HEK293 (cell line): ENCODE results near the gene SLC35D3.
"Not testable (repeated sequence)": the region's sequence is repeated elsewhere in the genome, so short reads cannot be mapped to it uniquely, and the experiment has no call there.

Experiments used
- CTCF ChIA-PET: fragments of 350-600 bp; formaldehyde crosslinking; extraction: SDS; loops from one replicate; lab custom pipeline; 2021; ENCODE audit warnings: antibody characterized with exemption; lab: Yijun Ruan, JAX
- POLR2A ChIA-PET: fragments of 300-600 bp; formaldehyde crosslinking; extraction: SDS; loops from one replicate; lab custom pipeline; 2020; ENCODE audit warnings: antibody characterized with exemption, inconsistent platforms; lab: Yijun Ruan, JAX
- H3K27ac ChIP-seq: fragments of 200-500 bp; sonication (Bioruptor generic); 2 replicates; pipeline ENCODE4 v1.5.1; 2014; ENCODE audit warnings: low read depth, low read length, control low read depth, inconsistent platforms; ENCODE audit errors: extremely low read depth
- H3K36me3 ChIP-seq, 2 experiments: fragments of 200-500 bp in 1 of 2; sonication (Bioruptor generic) in 1 of 2; 1 replicate in 1 of 2; 2 replicates in 1 of 2; pipeline ENCODE4 v1.5.1; 2014 to 2017; ENCODE audit warnings: inconsistent platforms in 2 of 2, low read length in 2 of 2; ENCODE audit not compliant: control insufficient read depth in 2 of 2, insufficient read depth in 1 of 2
- H3K4me1 ChIP-seq: fragments of 200-500 bp; sonication (Bioruptor generic); 2 replicates; pipeline ENCODE4 v1.5.1; 2014; ENCODE audit warnings: mild to moderate bottlenecking, low read length, inconsistent platforms; ENCODE audit not compliant: control insufficient read depth, insufficient read depth
- H3K4me3 ChIP-seq: 2 replicates; pipeline ENCODE4 v1.5.1; 2011; ENCODE audit warnings: low read depth, mild to moderate bottlenecking, control low read depth, low read length, moderate library complexity
- H3K9me3 ChIP-seq: fragments of 200-500 bp; sonication (Bioruptor generic); 2 replicates; pipeline ENCODE4 v1.5.1; 2014; ENCODE audit warnings: low read depth, low read length, inconsistent platforms; ENCODE audit not compliant: control insufficient read depth, insufficient read depth
- ELK4 ChIP-seq: IDR thresholded peaks from 2 replicates; pipeline ENCODE4 v1.6.1; 2011; ENCODE audit warnings: mild to moderate bottlenecking, low read depth, low read length, borderline replicate concordance
- PRDM2 ChIP-seq: fragments of 450-650 bp; formaldehyde crosslinking; IDR thresholded peaks from 2 replicates; pipeline ENCODE4 v1.5.1; 2016; ENCODE audit warnings: missing biosample characterization, missing genetic modification characterization, borderline replicate concordance
- REPIN1 ChIP-seq: fragments of 450-650 bp; formaldehyde crosslinking; IDR thresholded peaks from 2 replicates; pipeline ENCODE4 v1.5.1; 2017; ENCODE audit warnings: missing biosample characterization, missing genetic modification characterization, low read depth
- SALL2 ChIP-seq: fragments of 450-650 bp; formaldehyde crosslinking; IDR thresholded peaks from 2 replicates; pipeline ENCODE4 v1.5.0; 2017; ENCODE audit warnings: missing biosample characterization, mild to moderate bottlenecking, missing genetic modification characterization, borderline replicate concordance
- TCF7L2 ChIP-seq: IDR thresholded peaks from 2 replicates; pipeline ENCODE4 v1.6.1; 2011; ENCODE audit warnings: low read depth, mild to moderate bottlenecking, inconsistent platforms, low read length, moderate library complexity, borderline replicate concordance
- ZBTB8A ChIP-seq: fragments of 450-650 bp; formaldehyde crosslinking; IDR thresholded peaks from 2 replicates; pipeline ENCODE4 v1.5.1; 2016; ENCODE audit warnings: missing biosample characterization, missing genetic modification characterization
- ZNF155 ChIP-seq: fragments of 450-650 bp; formaldehyde crosslinking; IDR thresholded peaks from 2 replicates; pipeline ENCODE4 v1.5.1; 2016; ENCODE audit warnings: missing biosample characterization, missing genetic modification characterization
- ZNF175 ChIP-seq: fragments of 450-650 bp; formaldehyde crosslinking; IDR thresholded peaks from 2 replicates; pipeline ENCODE4 v1.5.1; 2016; ENCODE audit warnings: missing biosample characterization, missing genetic modification characterization
- ZNF433 ChIP-seq: fragments of 450-650 bp; formaldehyde crosslinking; IDR thresholded peaks from 2 replicates; pipeline ENCODE4 v1.5.1; 2016; ENCODE audit warnings: missing biosample characterization, missing genetic modification characterization, low read depth
- ZNF529 ChIP-seq: fragments of 450-650 bp; formaldehyde crosslinking; IDR thresholded peaks from 2 replicates; pipeline ENCODE4 v1.5.1; 2017; ENCODE audit warnings: missing genetic modification characterization, missing biosample characterization; ENCODE audit not compliant: insufficient replicate concordance
- ZNF658 ChIP-seq: fragments of 450-650 bp; formaldehyde crosslinking; IDR thresholded peaks from 2 replicates; pipeline ENCODE4; 2016; ENCODE audit warnings: missing biosample characterization, missing genetic modification characterization
- ZSCAN23 ChIP-seq: fragments of 450-650 bp; formaldehyde crosslinking; IDR thresholded peaks from 2 replicates; pipeline ENCODE4 v1.5.1; 2016; ENCODE audit warnings: missing biosample characterization, missing genetic modification characterization
- TF ChIP-seq, protein P1 (sequence below): fragments of 450-650 bp; formaldehyde crosslinking; IDR thresholded peaks from 2 replicates; pipeline ENCODE4 v1.5.1; 2016; ENCODE audit warnings: missing biosample characterization, missing genetic modification characterization

SLC35D3 gene

GRCh38 chr6:136901212-136901784, 20.8 kb upstream of the SLC35D3 start:
- TF ChIP-seq SALL2 (no peak), ZNF155 (tag by site-specific recombination) (no peak), PRDM2 (tag by site-specific recombination) (no peak), ZBTB8A (tag by site-specific recombination) (no peak), ZNF529 (tag by site-specific recombination) (no peak)
- TF ChIP-seq, protein P1, sequence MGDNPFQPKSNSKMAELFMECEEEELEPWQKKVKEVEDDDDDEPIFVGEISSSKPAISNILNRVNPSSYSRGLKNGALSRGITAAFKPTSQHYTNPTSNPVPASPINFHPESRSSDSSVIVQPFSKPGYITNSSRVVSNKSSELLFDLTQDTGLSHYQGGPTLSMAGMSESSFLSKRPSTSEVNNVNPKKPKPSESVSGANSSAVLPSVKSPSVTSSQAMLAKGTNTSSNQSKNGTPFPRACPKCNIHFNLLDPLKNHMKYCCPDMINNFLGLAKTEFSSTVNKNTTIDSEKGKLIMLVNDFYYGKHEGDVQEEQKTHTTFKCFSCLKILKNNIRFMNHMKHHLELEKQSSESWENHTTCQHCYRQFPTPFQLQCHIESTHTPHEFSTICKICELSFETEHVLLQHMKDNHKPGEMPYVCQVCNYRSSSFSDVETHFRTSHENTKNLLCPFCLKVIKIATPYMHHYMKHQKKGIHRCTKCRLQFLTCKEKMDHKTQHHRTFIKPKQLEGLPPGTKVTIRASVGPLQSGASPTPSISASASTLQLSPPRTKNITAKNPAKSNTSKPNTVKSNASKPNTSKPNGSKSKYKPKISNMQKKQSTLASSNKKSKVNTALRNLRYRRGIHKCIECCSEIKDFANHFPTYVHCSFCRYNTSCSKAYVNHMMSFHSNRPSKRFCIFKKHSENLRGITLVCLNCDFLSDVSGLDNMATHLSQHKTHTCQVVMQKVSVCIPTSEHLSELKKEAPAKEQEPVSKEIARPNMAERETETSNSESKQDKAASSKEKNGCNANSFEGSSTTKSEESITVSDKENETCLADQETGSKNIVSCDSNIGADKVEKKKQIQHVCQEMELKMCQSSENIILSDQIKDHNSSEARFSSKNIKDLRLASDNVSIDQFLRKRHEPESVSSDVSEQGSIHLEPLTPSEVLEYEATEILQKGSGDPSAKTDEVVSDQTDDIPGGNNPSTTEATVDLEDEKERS (tag by site-specific recombination): no peak
- ChIA-PET POLR2A (no interaction called here), CTCF (interaction anchor here (0.6 kb wide), 1 partner anchor 35 kb away, joined by 3 read pairs; no protein-coding TSS in a partner anchor)
- H3K4me3 ChIP-seq: no peak overlapping the region
- H3K9me3 ChIP-seq: no peaks in the 10 kb centered on the region
- H3K4me1 ChIP-seq: no peaks in the 10 kb centered on the region
- no peak overlapping the region for H3K27ac ChIP-seq
- H3K36me3 ChIP-seq: peaks cover 11 to 40% of the 10 kb centered on the region in 2 experiments; a peak in 2 of 3 replicates

- H3K27ac ChIP-seq, CTCF ChIA-PET, H3K4me1 ChIP-seq, H3K9me3 ChIP-seq, H3K4me3 ChIP-seq, POLR2A ChIA-PET: not testable (repeated sequence)
- peaks cover 11 to 34% of the 10 kb centered on the region in 2 experiments; a peak in 2 of 3 replicates for H3K36me3 ChIP-seq
Observed at GRCh38 chr6:136904477-136904876, 17.6 kb upstream of the SLC35D3 start.

DNA sequence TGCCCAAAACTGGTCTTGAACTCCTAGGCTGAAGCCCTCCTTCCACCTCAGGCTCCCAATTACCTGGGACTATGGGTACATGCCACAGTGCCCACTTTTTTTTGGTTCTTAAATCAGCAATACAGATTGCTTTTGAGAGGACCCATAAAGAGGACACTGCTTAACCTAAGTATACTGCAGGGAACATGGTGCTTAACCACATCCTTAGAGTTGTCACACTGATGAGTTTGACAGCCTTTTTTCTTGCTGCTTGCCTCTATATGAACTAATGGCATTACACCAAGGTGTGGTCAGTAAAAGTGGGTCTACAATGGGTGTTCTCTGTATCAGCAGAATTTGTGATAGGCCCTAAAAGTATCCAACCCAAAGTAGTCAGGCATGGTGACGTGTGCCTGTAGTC, 7.2 kb upstream of the SLC35D3 start:
- no peak overlapping the region for H3K4me3 ChIP-seq
- CTCF ChIA-PET: no interaction called here
- H3K9me3 ChIP-seq: no peaks in the 10 kb centered on the region
- H3K4me1 ChIP-seq: no peaks in the 10 kb centered on the region
- TF ChIP-seq ZNF658 (tag by site-specific recombination) (no peak), ZSCAN23 (tag by site-specific recombination) (no peak), ZNF433 (tag by site-specific recombination) (no peak), TCF7L2 (no peak), ZNF175 (tag by site-specific recombination) (no peak), ZNF529 (tag by site-specific recombination) (no peak), REPIN1 (tag by site-specific recombination) (no peak), ELK4 (no peak)
- TF ChIP-seq, all 188 proteins: peak for 0
- Histone ChIP-seq H3K27ac (no peak overlapping the region), H3K36me3 (peaks cover 0 to 26% of the 10 kb centered on the region in 2 experiments; a peak in 1 of 3 replicates)
- POLR2A ChIA-PET: no interaction called here
